ENCODE results near the gene SMCO2.

The SMCO2 gene

GRCh38 chr12:27499377-27499776 lies 52.8 kb downstream of the SMCO2 start:
- no peak for DNase-seq (ENCODE audit: low read depth in 3 of 3)

DNA sequence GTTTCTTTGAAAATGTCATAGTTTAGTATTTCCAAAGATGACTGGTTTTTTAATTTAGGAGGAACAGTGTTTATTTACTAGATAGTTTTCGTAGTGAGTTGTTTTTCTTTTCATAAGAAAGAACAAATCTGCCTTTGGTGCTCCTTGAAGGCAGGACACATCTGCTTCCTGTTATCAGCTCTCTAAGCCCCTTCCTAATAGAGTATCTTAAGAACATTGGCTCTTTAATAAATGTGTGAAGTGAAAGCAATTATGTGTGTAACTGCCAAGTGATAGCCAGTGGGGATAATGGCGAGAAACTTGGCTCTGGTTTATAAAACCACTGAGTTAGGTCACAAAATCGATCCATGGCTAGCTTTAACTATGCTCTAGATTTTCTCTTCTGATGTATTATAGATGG lies 54.0 kb downstream of the SMCO2 start:
- DNase-seq (ENCODE audit: low read depth in 3 of 3): no peak

GRCh38 chr12:27502021-27502435 lies 55.5 kb downstream of the SMCO2 start:
- DNase-seq (ENCODE audit: low read depth in 3 of 3): no peak

DNA sequence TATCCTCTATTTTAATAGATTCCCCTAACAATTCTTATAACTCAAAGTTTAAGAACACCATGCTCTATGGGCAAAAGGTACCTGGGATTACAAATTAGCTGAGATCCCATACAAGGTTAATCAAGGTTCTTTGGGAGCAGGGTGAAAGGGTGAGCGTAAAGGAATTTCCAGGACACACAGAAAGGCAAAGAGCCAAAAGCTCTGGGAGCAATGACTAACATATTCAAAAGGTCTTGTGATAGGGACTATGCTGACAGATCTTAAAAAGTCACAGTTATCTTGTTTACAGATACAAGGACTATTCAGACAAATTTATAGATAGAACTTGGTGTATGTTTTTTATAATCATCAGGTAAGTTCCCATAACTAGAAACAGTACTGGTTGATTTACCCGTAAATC lies 58.0 kb downstream of the SMCO2 start:
- DNase-seq (ENCODE audit: low read depth in 3 of 3): no peak

- DNase-seq (ENCODE audit: low read depth in 3 of 3): no peak
Observed at GRCh38 chr12:27505109-27505508, 58.6 kb downstream of the SMCO2 start.

DNA sequence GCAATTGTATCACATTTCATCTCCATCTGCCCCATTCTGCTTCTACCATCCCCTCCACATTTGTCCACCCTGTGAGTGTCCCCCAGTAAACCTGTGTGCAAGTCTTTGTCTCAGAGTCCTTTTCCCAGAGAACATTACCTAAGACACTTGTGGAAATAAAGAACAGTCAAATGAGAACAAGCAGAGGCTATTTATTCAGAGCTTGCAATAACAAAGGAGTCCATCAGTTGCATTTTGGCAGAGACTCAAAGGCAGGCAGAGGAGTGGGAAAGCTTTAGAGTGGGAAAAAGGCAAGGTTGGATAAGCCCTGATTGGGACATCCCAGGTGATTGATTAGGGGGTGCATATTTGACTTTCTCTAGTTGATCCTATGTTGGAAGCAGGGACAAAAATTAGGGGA lies 59.2 kb downstream of the SMCO2 start:
- DNase-seq (ENCODE audit: low read depth in 3 of 3): no peak

- DNase-seq (ENCODE audit: low read depth in 3 of 3): no peak
Observed at GRCh38 chr12:27506645-27507189, 60.2 kb downstream of the SMCO2 start.

DNA sequence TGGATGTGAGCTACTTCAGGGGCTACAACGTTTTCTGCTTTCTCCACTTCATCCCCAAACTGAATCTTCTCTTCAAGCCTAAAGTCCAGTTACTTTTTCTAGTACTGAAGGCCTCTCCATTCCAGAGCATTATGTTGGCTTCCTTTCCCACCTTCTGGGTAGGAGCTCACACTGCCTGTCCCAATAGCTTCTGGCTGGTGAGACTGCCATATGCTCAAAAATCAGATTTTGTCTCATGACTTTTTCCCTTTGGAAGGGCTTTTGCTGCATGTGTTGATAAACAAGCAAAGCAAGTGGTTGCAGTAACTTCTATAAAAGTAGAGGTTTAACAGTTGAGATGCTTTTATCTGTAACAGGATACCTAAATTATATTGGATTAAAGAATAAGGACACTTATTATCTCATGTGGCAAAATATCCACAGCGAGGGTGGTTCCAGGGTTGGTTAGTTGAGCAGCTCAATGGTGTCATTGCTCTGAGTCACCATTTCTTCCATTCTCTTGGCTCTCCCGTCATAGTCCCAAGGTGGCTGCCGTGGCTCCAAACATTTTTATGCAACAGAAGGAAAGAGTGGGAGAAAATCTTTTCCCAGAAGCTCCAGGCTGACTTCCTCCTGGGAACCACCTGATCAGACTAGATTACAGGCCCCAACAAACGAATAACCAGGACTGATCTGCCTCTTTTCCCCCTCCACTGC lies 62.3 kb downstream of the SMCO2 start:
- DNase-seq (ENCODE audit: low read depth in 3 of 3): no peak

DNA sequence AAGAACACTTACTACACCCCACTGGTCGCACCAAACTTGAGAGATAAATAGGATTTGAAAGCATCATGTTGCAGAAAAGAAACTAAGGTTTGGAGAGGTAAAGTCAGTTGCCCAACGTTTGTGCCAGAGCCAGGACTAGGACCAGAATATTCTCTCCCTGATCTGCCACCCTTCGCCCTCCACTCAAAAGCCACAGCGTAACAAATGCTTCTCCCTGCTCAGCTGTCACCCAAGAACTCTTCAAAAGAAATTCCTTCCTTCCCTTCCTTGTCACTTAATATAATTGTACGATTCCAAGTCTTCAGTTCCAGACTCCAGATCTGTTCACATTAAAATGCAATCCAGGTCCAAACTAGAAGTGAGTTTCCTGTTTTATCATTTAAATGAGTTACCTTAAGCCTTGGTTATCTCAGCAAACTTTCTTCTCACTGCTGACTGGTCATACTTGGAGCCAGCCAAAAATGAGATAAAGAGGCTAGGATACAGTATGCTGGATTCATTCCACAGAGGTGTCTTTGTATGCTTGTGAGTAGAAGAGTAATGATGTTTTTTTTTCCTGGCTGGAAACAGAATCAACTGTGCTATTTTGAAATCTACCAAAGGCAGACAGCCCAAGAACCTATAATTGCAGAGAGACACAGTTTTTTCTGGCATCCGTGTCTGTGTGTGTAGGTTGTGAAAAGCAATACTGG lies 64.6 kb downstream of the SMCO2 start:
- no peak for DNase-seq (ENCODE audit: low read depth in 3 of 3)

GRCh38 chr12:27511723-27512045 lies 65.1 kb downstream of the SMCO2 start:
- no peak for DNase-seq (ENCODE audit: low read depth in 3 of 3)

GRCh38 chr12:27513155-27513824 lies 66.8 kb downstream of the SMCO2 start:
- DNase-seq (ENCODE audit: low read depth in 3 of 3): no peak

DNA sequence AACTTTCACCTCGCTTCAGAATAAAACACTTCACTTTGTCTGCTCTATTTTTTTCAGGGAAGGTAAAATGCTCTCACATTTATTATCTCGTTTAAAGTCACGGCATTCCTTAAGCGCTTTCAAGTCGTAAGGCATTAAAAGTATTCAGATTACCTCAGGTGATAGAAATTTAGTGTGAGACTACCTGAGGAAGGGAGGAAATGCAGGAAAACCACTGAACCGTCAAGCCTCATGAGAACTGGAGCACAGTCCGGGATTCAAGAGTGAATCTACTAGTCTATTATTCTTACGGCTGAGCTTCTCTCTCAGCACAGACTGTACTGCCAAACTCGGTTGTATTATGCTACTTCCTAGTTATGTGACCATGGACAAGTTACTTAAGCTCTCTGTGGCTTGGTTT lies 69.1 kb downstream of the SMCO2 start:
- no peak for DNase-seq (ENCODE audit: low read depth in 3 of 3)

GRCh38 chr12:27516625-27517024 lies 70.1 kb downstream of the SMCO2 start:
- no peak for DNase-seq (ENCODE audit: low read depth in 3 of 3)

DNA sequence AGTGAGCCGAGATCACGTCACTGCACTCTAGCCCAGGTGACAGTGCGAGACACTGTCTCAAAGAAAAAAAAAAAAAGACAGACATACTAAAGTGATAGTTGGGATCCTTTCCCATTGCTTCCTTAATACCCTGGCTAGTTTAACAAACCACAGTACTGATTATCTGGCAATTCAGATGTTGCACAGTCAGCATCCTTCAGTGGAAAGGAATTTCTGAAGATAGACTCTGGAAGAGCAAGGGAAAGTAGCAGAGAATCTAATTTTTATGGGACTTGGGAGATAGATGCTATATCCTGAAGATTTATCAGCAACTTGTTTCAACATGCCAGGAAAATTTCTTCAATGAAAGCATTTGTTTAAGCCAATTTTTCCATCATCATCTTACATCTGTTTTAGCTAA lies 71.0 kb downstream of the SMCO2 start:
- no peak for DNase-seq (ENCODE audit: low read depth in 3 of 3)

GRCh38 chr12:27517961-27518665 lies 71.6 kb downstream of the SMCO2 start:
- no peak for DNase-seq (ENCODE audit: low read depth in 3 of 3)

DNA sequence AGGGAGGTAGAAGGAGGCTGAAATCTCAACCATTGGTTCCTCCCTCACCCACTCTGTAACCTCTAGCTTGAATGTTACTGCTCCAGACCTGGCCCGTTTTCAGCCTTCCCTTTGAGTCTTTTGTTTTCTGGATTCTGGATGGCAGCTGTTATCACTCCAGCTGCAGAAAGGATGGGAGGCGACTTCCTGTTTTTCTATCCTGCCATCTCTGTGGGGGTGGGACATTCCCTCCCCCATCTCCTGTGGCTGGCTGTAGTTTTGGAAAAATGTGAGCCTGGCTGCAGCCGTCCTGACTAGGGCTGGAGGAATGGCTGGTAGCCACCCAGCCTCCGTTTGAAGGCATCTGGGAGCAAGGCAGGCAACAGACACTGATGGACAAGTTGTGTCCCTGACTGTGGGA lies 74.5 kb downstream of the SMCO2 start:
- DNase-seq (ENCODE audit: low read depth in 3 of 3): no peak

DNA sequence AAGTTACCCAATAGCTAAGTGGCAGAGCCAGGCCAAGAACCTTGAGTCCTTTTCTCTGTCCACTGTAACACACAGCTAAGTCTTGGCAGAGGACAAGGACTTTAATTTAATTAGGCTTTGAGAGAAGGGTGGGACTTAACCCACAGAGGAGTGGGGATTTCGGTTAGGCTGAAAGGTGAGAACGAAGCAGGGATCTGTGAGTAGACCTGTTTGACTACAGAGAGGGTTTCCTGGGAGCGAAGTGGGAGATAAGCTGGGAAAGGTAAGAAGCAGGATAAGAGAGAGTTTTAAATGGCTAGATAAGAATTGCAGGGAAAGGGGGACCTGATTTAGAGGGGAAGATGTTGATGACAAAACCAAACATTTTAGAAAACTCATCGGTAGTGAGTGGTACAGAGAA lies 75.4 kb downstream of the SMCO2 start:
- DNase-seq (ENCODE audit: low read depth in 3 of 3): no peak

DNA sequence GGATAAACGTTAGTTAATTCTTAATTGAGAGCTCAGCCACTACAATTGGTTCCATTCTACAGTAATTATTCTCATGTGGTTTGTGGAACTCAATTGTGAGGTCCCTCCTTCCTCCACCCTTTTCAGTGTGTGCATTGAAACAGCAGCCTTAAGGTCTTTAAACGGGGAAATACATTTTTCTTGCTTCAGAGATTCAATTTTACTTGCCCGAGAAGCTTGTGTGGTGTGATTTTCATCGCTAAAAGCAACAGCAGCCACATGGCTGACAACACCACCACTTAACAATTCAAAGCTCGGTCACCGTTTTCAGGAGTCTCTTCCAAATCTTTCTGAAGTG lies 76.7 kb downstream of the SMCO2 start:
- DNase-seq (ENCODE audit: low read depth in 3 of 3): no peak

DNA sequence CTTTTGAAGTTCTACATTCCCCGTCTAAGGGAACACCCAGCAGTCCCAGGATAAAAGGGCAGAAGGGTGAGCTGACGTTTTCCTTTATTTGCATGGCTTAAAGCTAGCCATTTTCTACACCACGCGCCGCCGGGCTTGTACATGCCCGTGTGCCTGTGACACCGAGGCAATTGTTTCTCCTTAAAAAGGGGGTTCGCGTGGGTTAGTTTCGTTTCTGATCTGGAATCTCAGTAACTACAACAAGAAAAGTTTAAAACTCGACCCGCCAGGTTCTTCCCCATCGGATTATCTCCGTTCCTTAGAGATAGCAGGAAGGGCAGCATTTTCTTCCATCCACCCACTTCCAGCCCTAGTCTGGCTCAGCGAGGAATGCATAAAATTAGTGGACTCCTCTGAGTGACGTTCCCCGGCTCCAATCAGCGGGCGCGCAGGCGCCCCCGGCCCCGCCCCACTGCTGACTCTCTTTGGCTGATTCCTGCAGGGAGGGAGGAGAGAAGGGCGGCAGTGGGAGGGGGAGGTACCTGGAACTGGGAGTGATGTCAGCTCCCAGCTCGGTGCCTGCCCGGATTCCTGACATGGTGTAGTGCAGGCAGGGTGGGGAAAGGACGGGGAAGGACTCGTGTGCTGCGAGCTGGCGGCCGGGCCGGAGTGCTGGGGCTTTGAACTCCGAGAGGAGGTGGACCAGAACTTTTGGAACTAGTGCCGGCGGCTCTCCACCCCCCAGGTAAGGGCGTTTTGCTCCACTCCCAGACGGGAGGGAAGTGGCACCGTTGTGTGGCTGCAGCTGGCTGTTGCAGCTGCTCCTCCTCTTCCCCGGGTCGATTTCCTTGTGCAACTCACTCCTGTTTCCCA lies 77.3 kb downstream of the SMCO2 start, which contains the start of gene PPFIBP1:
Gene PPFIBP1 (plus strand): TSS at position 565 of the 852 bp plus-strand sequence. CDS start 109,191 bp downstream, outside the sequence.
- DNase-seq (ENCODE audit: low read depth in 3 of 3): peak; percentile 96 to 98 (median 96)

DNA sequence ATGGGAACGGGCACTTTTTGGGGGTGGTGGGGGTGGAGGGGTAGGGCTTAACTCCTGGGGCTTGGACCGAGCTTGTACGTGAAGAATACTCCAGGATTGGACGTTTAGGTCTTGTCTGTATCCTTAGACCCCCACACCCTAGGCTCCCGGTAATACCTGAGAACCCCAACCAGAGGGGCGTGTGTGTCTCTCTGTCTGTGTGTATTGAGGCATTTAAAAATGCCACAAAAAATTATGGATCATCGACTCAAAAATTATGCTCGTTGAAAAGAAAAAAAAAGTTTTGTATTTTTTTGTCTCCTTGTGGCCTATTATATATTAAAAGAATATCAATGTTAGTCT lies 77.9 kb downstream of the SMCO2 start:
- DNase-seq (ENCODE audit: low read depth in 3 of 3): no peak

Measured in stimulated activated CD4-positive, alpha-beta T cell treated with anti-CD3 and anti-CD28 coated beads, TNF-alpha, amount 100 ng/mL, for 48 hours (primary cell).